Measurements from ENCODE around the gene MAD1L1.

GRCh38 chr7:2016021-2016631 is 216.6 kb downstream of the MAD1L1 start:
- TF ChIP-seq MAX (IDR thresholded peaks at IDR 0.05) (no peak), EZH2 (IDR thresholded peaks at IDR 0.05) (no peak)
